Transverse colon (tissue), 4 donors: ENCODE results near the gene FRG2B. TPM values are rescaled to one million over a fixed set of nuclear protein-coding genes. Genes with fewer than 3 reads are reported as not detected.
"Not testable (repeated sequence)": the region's sequence is repeated elsewhere in the genome, so short reads cannot be mapped to it uniquely, and the experiment has no call there.

Source experiments
- DNase-seq: peaks from one replicate; pipeline ENCODE4 v3.0.0-alpha.2; 2019
- H3K27ac ChIP-seq, 4 donors: fragments of 200-600 bp; sonication (generic); 2 replicates each; pipeline ENCODE4 v1.5.1; 2016 to 2018; ENCODE audit warnings: inconsistent platforms in 4 of 4
- H3K27me3 ChIP-seq: fragments of 200-600 bp; sonication (generic); 2 replicates; pipeline ENCODE4 v1.5.1; 2017; ENCODE audit warnings: inconsistent platforms
- H3K36me3 ChIP-seq, 4 donors: fragments of 200-600 bp; sonication (generic); 2 replicates each; pipeline ENCODE4 v1.5.1; 2017 to 2019; ENCODE audit warnings: inconsistent platforms in 4 of 4
- H3K4me1 ChIP-seq, 4 donors: fragments of 200-600 bp; sonication (generic); 2 replicates each; pipeline ENCODE4 v1.5.1; 2017 to 2020; ENCODE audit warnings: inconsistent platforms in 4 of 4
- H3K4me3 ChIP-seq, 4 donors: fragments of 200-600 bp; sonication (generic); 1 replicate in 1 of 4; 2 replicates in 3 of 4; pipeline versions ENCODE4 v1.5.1 to v1.6.1; 2017 to 2019; ENCODE audit warnings: inconsistent platforms in 4 of 4
- H3K9me3 ChIP-seq, 2 donors: fragments of 200-600 bp; sonication (generic); 2 replicates each; pipeline ENCODE4 v1.5.1; 2017 to 2019; ENCODE audit warnings: inconsistent platforms in 2 of 2
- CTCF ChIP-seq, 5 experiments: fragments of 200-600 bp in 3 of 5; fragments of 450-650 bp in 2 of 5; sonication (generic) in 3 of 5; IDR thresholded peaks; 1 replicate in 2 of 5; 2 replicates in 3 of 5; pipeline ENCODE4 v1.5.1; 2016 to 2017; ENCODE audit warnings: antibody characterized with exemption in 5 of 5, inconsistent platforms in 3 of 5, mild to moderate bottlenecking in 2 of 5, moderate library complexity in 1 of 5
- EP300 ChIP-seq: sonication (generic); formaldehyde crosslinking; IDR thresholded peaks from one replicate; pipeline ENCODE4 v1.6.1; 2017; ENCODE audit warnings: antibody characterized with exemption, low read depth
- POLR2A ChIP-seq: fragments of 450-650 bp; IDR thresholded peaks from one replicate; pipeline ENCODE4 v1.6.1; 2016; ENCODE audit warnings: antibody characterized with exemption, mild to moderate bottlenecking, moderate library complexity
- POLR2AphosphoS5 ChIP-seq, 3 donors: sonication (generic); formaldehyde crosslinking; IDR thresholded peaks; one replicate each; pipeline ENCODE4 v1.6.1; 2016; ENCODE audit warnings: antibody characterized with exemption in 3 of 3
- WGBS, 2 donors: methylation state at CpG; one replicate each; pipeline ENCODE4 v1.1.5; 2018; ENCODE audit warnings: low coverage in 1 of 2; 5-methylcytosine and 5-hydroxymethylcytosine counted together
- in situ Hi-C, 4 donors: fragments of 200-750 bp; cut with MboI; loops; one replicate each; pipeline versions ENCODE4 v1.15.0 to v1.15.1; 2017; ENCODE audit warnings: low sequenced_read_pairs in 3 of 4, low pct_ligation_motif_present in 1 of 4, low pct_unique_long_range_greater_than_20kb in 1 of 4
- intact Hi-C: fragments of 100-400 bp; cut with DNase I; formaldehyde crosslinking; loops from one replicate; pipeline ENCODE4 v1.15.1; 2023; ENCODE audit warnings: low total_unique reads
- total RNA-seq, 4 donors: library from RNA; depleted of rRNA; stranded (reverse); fragments of >200 nt; gene quantifications; one replicate each; pipeline ENCODE4 v1.1.0, GENCODE V29; 2016

Gene FRG2B
- total RNA-seq, 4 donors from 2014 or later: not detected

GRCh38 chr10:133647075-133647748 is 20.6 kb upstream of the FRG2B start:
- H3K4me1 ChIP-seq, intact Hi-C loops, in situ Hi-C loops, H3K27me3 ChIP-seq, H3K4me3 ChIP-seq, H3K9me3 ChIP-seq, H3K27ac ChIP-seq, DNase-seq, H3K36me3 ChIP-seq: not testable (repeated sequence)
- peak in 3 of 5 experiments; percentile 20 to 45 (median 32) for TF ChIP-seq CTCF (IDR thresholded peaks at IDR 0.05)
- 3 to 5% methylated on average over 8 to 14 of the region's 18 CpGs for WGBS, 2 donors

GRCh38 chr10:133637846-133638235 is 11.2 kb upstream of the FRG2B start:
- in situ Hi-C loops, H3K9me3 ChIP-seq, intact Hi-C loops, H3K4me1 ChIP-seq, H3K27ac ChIP-seq, H3K36me3 ChIP-seq, DNase-seq: not testable (repeated sequence)
- H3K27me3 ChIP-seq: peaks cover 41% of the 10 kb centered on the region
- no CpG with 5 or more reads among the region's 30 CpGs for WGBS, 2 donors
- peak overlapping the region in 1 of 4 donors; percentile 33 for H3K4me3 ChIP-seq

- H3K36me3 ChIP-seq, intact Hi-C loops, H3K9me3 ChIP-seq, in situ Hi-C loops, DNase-seq, H3K27ac ChIP-seq, H3K4me1 ChIP-seq: not testable (repeated sequence)
- Histone ChIP-seq H3K4me3 (peak overlapping the region in 1 of 4 donors; percentile 33), H3K27me3 (peaks cover 41% of the 10 kb centered on the region)
- WGBS, 2 donors: no CpG with 5 or more reads among the region's 35 CpGs
These were observed 10.7 kb upstream of the FRG2B start for GRCh38 chr10:133637202-133637845.

GRCh38 chr10:133630723-133631249 is 4.2 kb upstream of the FRG2B start:
- in situ Hi-C loops: not testable (repeated sequence)

GRCh38 chr10:133622544-133622943 is 4.1 kb downstream of the FRG2B start:
- H3K4me3 ChIP-seq, DNase-seq, H3K9me3 ChIP-seq, intact Hi-C loops, H3K36me3 ChIP-seq, H3K27ac ChIP-seq, in situ Hi-C loops, H3K4me1 ChIP-seq: not testable (repeated sequence)
- WGBS, 2 donors: 72% methylated on average over 23 of the region's 31 CpGs; no CpG with 5 or more reads in 1 of the 2 donors
- peaks cover 24% of the 10 kb centered on the region for H3K27me3 ChIP-seq

More at GRCh38 chr10:133630723-133631249, 4.2 kb upstream of the FRG2B start:
- DNase-seq, intact Hi-C loops, H3K4me1 ChIP-seq, H3K4me3 ChIP-seq, H3K36me3 ChIP-seq, H3K27ac ChIP-seq, H3K9me3 ChIP-seq: not testable (repeated sequence)
- 60% methylated on average over 2 of the region's 5 CpGs; no CpG with 5 or more reads in 1 of the 2 donors for WGBS, 2 donors
- peaks cover 19% of the 10 kb centered on the region for H3K27me3 ChIP-seq

- TF ChIP-seq EP300 (no peak), POLR2AphosphoS5 (IDR thresholded peaks at IDR 0.05) (no peak), POLR2A (no peak), CTCF (IDR thresholded peaks at IDR 0.05) (no peak)
- no peaks in the 10 kb centered on the region for H3K9me3 ChIP-seq
- no peak for DNase-seq
- intact Hi-C loops: no loop called here
- peaks cover 24% of the 10 kb centered on the region for H3K27me3 ChIP-seq
- H3K4me1 ChIP-seq: no peaks in the 10 kb centered on the region
- in situ Hi-C loops: no loop called here
- no peak overlapping the region for H3K27ac ChIP-seq
- no peaks in the 10 kb centered on the region for H3K36me3 ChIP-seq
- no peak overlapping the region for H3K4me3 ChIP-seq
- 69% methylated on average over 7 of the region's 7 CpGs; no CpG with 5 or more reads in 1 of the 2 donors for WGBS, 2 donors
These were observed 7.7 kb downstream of the FRG2B start for GRCh38 chr10:133618851-133619250.
